DOHH2 (cell line): ENCODE data around the gene BAIAP2L1.

Experiments used
- H3F3A ChIP-seq: fragments of 200-600 bp; sonication (generic), shearing (Covaris generic); 2 replicates; pipeline ENCODE4 v1.6.0; 2016; ENCODE audit warnings: antibody characterized with exemption, mild to moderate bottlenecking; ENCODE audit not compliant: control insufficient read depth, insufficient read depth
- H3K27ac ChIP-seq: fragments of 200-600 bp; sonication (generic); 2 replicates; pipeline ENCODE4 v1.5.1; 2014; ENCODE audit warnings: low read depth, mild to moderate bottlenecking, low read length, moderate library complexity
- H3K27me3 ChIP-seq: fragments of 200-600 bp; sonication (generic); 2 replicates; pipeline ENCODE4 v1.6.1; 2014; ENCODE audit warnings: mild to moderate bottlenecking, low read length, mixed read lengths; ENCODE audit not compliant: control insufficient read depth
- H3K36me3 ChIP-seq: fragments of 200-600 bp; sonication (generic); 2 replicates; pipeline ENCODE4 v1.6.1; 2014; ENCODE audit warnings: mild to moderate bottlenecking, low read length, moderate library complexity, mixed read lengths; ENCODE audit not compliant: control insufficient read depth
- H3K4me1 ChIP-seq: fragments of 200-600 bp; sonication (generic); 2 replicates; pipeline ENCODE4 v1.6.1; 2014; ENCODE audit warnings: mild to moderate bottlenecking, low read length, mixed read lengths; ENCODE audit not compliant: control insufficient read depth
- H3K4me2 ChIP-seq: fragments of 200-600 bp; sonication (generic); 2 replicates; pipeline ENCODE4 v1.6.0; 2014; ENCODE audit warnings: mild to moderate bottlenecking, low read length, moderate library complexity
- H3K4me3 ChIP-seq: fragments of 200-600 bp; sonication (generic); 2 replicates; pipeline ENCODE4 v1.5.1; 2014; ENCODE audit warnings: mild to moderate bottlenecking, low read length, mixed read lengths
- H3K79me2 ChIP-seq: fragments of 200-600 bp; sonication (generic); 2 replicates; pipeline ENCODE4 v1.6.1; 2014; ENCODE audit warnings: mild to moderate bottlenecking, low read length, mixed read lengths; ENCODE audit not compliant: control insufficient read depth
- H3K9me2 ChIP-seq: fragments of 200-600 bp; sonication (generic); replicated peaks from 2 replicates; pipeline ENCODE4 v1.6.1; 2014; ENCODE audit warnings: mild to moderate bottlenecking, low read length, mixed read lengths; ENCODE audit not compliant: control insufficient read depth
- H3K9me3 ChIP-seq: fragments of 200-600 bp; sonication (generic); 2 replicates; pipeline ENCODE4 v1.6.1; 2014; ENCODE audit warnings: antibody characterized with exemption, low read length, mixed read lengths; ENCODE audit not compliant: control insufficient read depth, insufficient read depth
- H4K20me1 ChIP-seq: fragments of 200-600 bp; sonication (generic); 2 replicates; pipeline ENCODE4 v1.6.0; 2014; ENCODE audit warnings: low read depth, mild to moderate bottlenecking, antibody characterized with exemption, low read length, moderate library complexity; ENCODE audit not compliant: control insufficient read depth, insufficient read depth
- EZH2phosphoT487 ChIP-seq: fragments of 200-600 bp; sonication (generic); IDR thresholded peaks from 2 replicates; pipeline ENCODE4 v1.6.1; 2017; ENCODE audit warnings: borderline replicate concordance, mild to moderate bottlenecking, antibody characterized with exemption, low read length, moderate library complexity, mixed read lengths
- TF ChIP-seq, protein P1 (sequence below): fragments of 200-600 bp; sonication (generic); IDR thresholded peaks from one replicate; pipeline ENCODE4 v1.5.1; 2014; ENCODE audit warnings: antibody characterized with exemption, mild to moderate bottlenecking, low read depth, low read length; ENCODE audit not compliant: poor library complexity, severe bottlenecking

BAIAP2L1 gene

DNA sequence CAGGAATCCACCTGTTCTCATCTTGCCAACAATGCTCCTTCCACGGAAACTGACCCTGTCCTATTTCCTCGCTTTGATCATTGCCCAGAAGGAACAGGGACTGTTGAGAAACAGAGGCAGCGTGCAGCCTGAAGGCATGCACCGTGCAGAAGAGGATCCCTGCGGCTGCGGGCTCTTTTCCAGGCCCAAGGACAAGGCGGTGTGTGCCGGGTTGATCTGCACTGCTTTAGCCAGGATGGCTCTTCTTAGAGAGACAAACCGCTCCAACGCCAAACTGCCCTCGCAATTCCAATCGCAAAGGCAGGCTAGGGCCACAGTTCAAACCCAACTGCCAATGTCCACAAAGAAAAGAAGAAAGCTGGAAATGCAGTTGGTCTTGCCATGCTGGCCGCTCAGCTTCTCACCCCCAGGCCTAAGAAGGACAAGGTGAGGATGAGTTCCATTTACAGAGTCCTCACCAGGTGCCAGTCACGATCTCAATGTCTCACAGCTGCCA lies 92.9 kb downstream of the BAIAP2L1 start:
- no peaks in the 10 kb centered on the region for H3K9me3 ChIP-seq
- peaks cover 29% of the 10 kb centered on the region for H3K4me1 ChIP-seq
- H3K9me2 ChIP-seq = no peaks in the 10 kb centered on the region
- no peaks in the 10 kb centered on the region for H3K36me3 ChIP-seq
- no peaks in the 10 kb centered on the region for H3K27me3 ChIP-seq
- no peaks in the 10 kb centered on the region for H3F3A ChIP-seq
- no peak overlapping the region for H3K27ac ChIP-seq
- H3K4me3 ChIP-seq = no peak overlapping the region
- TF ChIP-seq, protein P1, sequence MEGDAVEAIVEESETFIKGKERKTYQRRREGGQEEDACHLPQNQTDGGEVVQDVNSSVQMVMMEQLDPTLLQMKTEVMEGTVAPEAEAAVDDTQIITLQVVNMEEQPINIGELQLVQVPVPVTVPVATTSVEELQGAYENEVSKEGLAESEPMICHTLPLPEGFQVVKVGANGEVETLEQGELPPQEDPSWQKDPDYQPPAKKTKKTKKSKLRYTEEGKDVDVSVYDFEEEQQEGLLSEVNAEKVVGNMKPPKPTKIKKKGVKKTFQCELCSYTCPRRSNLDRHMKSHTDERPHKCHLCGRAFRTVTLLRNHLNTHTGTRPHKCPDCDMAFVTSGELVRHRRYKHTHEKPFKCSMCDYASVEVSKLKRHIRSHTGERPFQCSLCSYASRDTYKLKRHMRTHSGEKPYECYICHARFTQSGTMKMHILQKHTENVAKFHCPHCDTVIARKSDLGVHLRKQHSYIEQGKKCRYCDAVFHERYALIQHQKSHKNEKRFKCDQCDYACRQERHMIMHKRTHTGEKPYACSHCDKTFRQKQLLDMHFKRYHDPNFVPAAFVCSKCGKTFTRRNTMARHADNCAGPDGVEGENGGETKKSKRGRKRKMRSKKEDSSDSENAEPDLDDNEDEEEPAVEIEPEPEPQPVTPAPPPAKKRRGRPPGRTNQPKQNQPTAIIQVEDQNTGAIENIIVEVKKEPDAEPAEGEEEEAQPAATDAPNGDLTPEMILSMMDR = no peak
- TF ChIP-seq EZH2phosphoT487 = no peak
- no peak overlapping the region for H3K4me2 ChIP-seq
- H4K20me1 ChIP-seq = no peaks in the 10 kb centered on the region
- H3K79me2 ChIP-seq = no peaks in the 10 kb centered on the region

DNA sequence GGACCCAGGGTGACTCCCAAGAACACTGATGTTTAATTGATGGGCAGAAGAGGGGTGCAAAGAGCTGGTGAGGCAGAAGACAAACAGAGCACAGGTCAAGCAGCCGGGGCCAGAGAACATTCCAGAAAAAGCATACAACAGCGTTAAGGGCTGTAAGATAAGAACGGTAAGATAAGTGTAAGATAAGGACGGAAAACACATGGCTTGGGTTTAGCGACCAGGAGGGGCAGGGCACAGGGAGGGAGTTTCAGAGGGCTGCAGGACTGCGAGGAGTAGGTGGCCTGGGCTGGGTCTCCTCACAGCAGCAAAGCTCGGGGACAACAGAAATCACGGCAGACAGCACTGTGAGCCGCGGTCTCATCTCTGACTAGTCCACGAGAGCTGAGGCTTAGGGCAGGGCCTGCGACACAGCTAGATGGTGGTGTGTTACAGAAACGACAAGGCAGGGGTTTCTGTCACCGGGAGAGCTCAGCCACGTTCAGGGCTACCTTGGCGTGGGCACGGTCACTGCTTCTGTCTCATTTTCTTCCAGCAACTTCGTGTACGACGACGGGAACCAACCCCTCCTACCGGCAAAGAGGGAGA lies 94.8 kb downstream of the BAIAP2L1 start:
- no peaks in the 10 kb centered on the region for H3F3A ChIP-seq
- no peaks in the 10 kb centered on the region for H3K36me3 ChIP-seq

DNA sequence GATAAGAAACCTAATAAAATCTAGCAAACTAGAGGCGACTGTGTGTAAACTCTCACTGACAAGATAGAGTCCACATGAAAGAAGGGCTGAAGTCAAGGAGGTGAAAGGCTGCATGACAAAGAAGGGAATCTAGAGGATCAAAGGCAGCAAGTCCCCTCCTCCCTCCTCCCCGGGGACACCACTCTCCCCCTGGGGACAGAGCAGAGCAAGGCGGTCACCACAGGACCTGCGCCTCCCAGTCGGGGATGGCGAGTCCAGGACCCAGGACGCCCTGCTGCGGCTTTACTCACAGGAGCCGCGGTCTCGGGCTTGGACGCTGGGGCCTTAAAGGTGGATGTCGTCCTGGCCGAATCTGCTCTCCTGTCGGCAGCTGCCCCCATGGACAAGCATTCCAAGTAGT lies 97.0 kb downstream of the BAIAP2L1 start:
- Histone ChIP-seq H3K9me3 (no peaks in the 10 kb centered on the region), H3K27me3 (no peaks in the 10 kb centered on the region), H3K4me3 (no peak overlapping the region), H4K20me1 (no peaks in the 10 kb centered on the region), H3K9me2 (no peaks in the 10 kb centered on the region), H3K36me3 (no peaks in the 10 kb centered on the region), H3K79me2 (no peaks in the 10 kb centered on the region), H3K4me2 (no peak overlapping the region), H3F3A (no peaks in the 10 kb centered on the region), H3K27ac (no peak overlapping the region), H3K4me1 (peaks cover 11% of the 10 kb centered on the region)
- TF ChIP-seq, protein P1 = no peak
- no peak for TF ChIP-seq EZH2phosphoT487

More for the DNA sequence above, 94.8 kb downstream of the BAIAP2L1 start:
- Histone ChIP-seq H3K9me2 (no peaks in the 10 kb centered on the region), H3K79me2 (no peaks in the 10 kb centered on the region), H4K20me1 (no peaks in the 10 kb centered on the region), H3K27me3 (no peaks in the 10 kb centered on the region), H3K27ac (no peak overlapping the region), H3K4me2 (no peak overlapping the region), H3K4me3 (no peak overlapping the region), H3K9me3 (no peaks in the 10 kb centered on the region), H3K4me1 (peaks cover 19% of the 10 kb centered on the region)
- TF ChIP-seq, protein P1 = no peak
- no peak for TF ChIP-seq EZH2phosphoT487
